ENCODE measurements around the gene PLAGL1.

Gene PLAGL1

DNA sequence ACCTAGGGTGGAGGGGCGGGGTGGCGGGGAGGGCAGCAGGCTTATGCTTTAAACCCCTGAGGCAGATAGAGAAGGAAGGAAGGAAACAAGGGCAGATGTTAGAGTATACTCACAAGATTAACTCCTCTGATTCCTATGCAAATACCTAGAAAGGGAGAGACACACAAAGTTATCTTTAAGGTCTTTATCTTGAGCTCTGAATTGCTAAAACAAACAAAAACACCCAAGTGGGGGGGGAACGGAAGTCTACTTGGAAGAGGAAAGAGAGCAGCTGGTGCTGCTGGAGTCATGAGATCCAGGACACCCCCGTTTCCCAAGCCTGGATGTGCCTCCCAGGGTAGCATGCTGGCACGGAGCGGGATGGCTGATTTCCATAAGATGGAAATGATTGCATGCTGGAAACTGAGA, 43.4 kb downstream of the PLAGL1 start:
- DNase-seq = no peak

DNA sequence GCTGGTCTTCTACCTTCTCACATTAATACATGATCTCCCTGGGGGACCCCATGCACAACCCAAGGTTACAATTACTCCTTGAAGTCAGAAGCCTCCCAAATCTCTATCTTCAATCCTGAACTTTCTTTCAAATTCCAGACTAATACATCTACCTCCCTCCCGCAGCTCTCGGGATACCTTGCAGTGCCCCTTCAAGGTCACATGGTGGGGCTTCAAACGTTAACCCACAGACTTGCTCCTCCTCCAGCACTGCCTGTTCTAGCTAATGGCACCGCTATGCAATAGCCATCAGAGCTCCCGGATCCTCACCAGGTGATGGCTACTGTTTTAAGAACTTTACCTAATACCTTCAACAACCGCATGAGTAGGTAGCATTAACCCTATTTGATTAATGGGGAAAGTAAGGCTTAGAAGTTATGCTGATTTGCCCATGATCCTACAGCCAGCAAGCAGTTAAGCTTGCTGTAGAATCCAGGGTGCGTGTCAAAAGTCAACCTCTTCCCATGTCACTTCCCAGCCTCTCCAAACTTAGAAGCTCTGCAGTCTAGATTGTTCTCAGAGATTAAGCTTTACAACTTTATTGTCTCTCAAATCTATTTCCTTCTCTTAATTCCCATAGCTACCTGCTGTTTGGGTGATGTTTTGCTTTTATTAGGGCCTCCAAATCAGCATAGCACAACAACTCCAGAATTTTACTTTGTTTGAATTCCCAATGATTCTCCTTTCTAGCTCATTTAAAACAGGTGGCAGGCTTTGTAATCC, 44.7 kb downstream of the PLAGL1 start:
- no peak for DNase-seq

DNA sequence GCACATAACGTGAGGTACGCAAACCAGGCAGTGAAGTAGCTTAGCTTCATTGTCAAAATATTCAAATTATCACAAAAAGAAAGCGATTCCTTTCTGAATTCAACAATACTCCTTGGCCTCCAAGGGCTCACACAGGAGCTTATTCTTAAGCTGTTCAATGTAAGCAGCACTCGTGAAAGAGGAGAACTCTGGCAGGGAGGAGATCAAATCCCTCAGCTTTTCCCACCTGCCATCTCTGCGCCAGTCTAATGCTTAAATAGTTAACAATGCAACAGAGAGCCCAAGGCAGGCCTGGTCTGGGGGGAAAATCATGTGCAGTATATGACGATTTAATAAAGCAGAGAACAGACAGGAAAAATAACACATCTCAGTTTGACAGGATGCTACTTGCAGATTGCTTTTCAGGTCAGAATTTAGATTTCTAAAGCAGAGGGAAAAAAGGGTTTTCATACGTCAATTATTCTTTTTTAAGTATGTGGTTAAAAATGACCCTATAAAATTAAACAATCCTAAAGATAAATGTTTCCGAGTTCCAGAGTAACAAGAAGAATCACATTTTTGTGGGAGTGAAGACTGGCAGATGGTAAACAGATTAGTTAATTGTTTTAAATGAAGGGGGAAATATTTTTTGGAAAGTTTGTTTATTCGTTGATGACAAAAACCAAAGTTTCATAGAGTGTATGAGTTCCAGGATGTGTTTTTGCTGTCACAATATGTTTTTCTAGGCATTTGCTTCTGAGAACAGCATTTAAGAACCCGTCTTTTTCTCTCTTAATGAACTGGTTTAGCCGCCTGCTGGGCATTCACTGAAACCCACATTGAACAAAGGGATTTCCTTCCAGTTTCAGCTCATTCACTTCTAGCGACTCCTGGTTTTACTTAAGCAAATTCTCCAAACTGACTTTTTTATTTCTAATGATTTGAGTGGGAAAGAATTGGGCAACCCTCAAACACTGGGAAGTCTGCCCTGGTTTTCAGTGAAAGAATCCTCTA, 45.9 kb downstream of the PLAGL1 start:
- DNase-seq = peak; percentile 17

DNA sequence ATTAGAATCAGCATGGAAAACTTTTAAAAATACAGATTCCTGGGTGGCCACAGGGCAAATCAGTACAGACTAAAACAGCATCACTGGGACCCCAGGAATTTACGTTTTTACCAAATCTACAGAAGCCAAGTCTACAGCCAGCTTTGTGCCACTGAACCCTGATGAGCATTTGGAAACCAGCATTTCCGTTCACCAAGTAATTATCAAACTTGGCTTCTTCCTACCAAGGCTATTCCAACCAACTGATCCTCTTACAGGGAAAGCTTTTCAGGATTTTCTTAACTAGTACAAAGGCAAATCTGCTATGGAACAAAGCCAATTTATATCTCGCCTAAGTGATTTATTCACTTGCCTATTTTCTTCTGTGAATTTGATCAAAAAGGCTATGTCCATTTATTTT, 47.0 kb downstream of the PLAGL1 start:
- DNase-seq = no peak

GRCh38 chr6:143959927-143960326, 48.1 kb downstream of the PLAGL1 start:
- DNase-seq = no peak

DNA sequence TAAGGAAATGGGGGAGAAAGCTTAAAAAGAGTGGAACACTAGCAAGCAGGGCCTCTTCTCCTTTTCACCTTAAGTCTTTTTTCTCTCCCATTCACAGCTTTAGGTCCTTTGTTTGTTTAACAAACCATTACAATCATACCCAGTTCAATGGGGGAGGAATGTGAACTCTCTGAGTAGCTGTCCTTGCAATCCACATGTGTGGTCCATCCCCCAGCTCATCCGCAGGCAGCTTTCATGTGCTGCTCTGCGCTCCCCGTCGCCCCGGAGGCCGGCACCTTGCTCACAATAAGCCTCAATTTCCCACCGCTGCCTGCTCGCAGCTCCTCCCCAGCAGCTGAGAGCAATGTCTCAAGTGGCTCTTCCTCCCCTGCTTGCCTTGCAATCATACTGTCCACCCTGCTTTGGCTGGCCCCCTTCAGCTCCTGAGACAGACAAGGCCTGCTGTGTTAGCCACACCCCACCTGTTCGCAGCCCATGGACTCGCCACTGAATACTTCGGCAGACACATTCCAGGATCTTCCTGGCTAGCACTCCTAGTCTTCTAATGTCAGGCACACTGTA, 49.1 kb downstream of the PLAGL1 start:
- no peak for DNase-seq

GRCh38 chr6:143957679-143958274, 50.3 kb downstream of the PLAGL1 start:
- DNase-seq = no peak

DNA sequence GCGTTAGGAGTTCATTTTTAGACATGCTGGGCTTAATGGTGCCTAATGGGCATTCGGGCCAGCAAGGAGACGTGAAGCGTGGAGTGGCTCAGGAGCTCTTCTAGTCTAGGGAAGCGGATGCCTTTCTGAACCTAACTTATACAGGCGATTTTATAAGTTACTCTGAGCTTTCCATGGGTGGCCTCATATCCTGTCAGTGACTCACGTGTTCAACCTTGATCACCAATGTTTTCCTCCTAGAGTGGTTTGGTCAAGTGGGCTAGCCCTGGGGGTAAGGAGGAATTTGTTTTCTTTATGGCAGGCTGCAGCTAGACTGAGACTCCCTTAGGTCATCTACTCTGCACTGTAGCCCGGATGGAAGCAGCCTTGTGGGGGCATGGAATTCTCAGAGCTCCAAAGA, 52.1 kb downstream of the PLAGL1 start:
- no peak for DNase-seq

DNA sequence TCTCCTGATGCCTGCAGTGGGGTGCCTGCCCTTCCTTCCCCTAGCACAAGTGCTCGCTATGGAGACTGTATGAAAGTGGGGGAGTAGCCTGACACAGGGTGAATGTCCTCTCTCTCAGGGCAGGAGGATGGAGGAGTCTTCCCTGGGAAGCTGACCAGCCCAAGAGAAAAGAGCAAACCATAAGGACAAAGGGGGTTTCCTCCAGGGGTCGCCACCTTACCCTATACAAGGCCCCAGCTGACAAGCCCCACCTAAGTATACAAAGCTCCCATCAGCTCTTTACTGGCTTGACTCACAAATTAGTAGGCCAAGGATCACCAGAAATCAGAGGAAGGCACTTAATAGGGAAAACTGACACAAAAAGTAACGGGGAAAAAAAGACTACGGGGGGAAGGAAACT, 54.1 kb downstream of the PLAGL1 start:
- DNase-seq = no peak

DNA sequence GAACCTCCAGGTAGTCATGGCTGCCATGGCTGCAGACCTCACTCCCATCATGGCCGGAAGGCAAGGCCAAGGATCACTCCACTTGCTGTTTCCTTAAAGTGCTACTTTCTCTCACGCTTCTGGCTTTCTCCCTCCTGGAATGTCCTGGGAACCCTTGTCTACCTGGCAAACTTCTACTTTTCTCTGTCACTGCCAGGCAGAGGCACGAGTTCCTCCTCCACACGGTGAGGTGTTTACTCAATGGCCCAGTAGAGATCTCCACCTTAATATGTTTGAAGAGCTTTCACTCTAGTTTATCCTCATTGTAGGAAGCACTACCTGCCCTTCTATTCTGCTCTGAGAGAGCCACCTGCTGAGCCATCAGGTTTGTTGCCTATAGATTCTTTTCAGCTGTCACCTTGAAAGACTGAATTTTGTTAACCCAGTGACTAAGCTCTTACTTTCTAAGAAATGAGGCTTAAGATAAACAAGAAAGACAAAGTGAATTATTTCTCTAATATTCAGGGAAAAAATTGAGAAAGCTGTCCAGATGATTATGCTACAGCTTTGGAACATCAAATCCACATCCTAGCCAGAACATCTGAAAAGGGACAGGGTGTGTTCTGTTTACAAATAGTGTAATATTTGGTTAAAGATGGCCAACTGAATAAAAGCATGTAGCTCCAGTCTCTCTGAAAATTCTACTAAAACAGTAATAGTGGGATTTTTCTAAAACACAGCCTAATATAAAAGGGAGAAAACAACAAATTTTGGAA, 54.9 kb downstream of the PLAGL1 start:
- no peak for DNase-seq

- no peak for DNase-seq
These were observed 55.8 kb downstream of the PLAGL1 start for GRCh38 chr6:143952060-143952778.

DNA sequence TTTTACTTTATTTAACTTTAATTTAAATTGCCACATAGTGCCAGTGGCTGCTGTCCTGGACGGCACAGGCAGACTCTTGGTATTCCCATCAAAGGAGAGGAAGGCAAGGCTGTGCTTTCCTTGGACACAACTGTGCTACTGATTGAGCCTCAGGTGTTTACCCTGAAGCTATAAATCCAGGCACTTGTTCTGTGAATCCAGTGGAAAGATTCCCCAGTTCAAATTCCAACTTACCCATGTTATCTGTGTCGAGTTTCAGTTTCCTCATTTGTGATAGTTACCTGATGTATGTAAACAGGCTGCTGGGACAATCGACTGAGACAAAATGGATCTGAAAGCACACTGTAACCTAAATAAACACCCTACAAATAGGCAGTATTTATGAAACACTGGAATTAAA, 57.2 kb downstream of the PLAGL1 start:
- no peak for DNase-seq

DNA sequence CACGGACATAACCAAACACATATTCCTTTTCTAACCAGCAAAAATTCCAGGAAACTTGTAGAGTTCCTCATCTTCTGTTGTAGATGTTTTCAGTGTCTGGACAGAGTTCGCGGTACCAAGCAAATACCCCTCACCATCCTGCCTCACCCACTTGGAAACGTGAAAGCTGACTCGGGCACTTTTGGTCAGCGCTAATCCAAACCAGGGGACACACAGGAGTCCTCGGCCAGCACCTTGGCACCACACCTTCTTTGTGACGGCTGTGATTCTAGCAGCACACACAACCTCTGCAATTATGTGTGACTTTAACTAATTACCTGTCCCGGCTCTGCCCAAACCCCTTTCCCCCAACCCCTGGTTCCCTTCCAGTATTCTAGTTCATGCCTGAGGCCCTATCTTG, 58.1 kb downstream of the PLAGL1 start:
- DNase-seq = no peak

GRCh38 chr6:143949535-143949934, 58.5 kb downstream of the PLAGL1 start:
- no peak for DNase-seq

DNA sequence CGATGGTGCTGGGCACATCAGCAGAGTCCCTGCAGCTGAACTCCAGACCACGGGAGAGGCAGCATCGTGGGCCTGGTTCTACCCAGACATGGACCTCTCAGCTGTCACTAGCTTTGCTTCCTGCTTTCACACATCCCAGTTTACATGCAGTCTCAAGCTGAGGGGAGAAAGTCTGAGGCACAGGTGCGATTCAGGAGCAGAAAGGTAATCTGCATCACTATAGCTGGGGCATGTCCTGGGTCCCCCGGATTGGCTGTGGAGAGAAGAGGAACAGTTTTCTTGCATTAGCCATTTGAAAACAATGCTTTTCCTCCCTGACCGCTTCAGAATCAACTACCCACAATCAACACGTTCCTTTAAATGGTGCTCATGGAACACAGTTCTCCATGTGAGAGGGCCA, 59.9 kb downstream of the PLAGL1 start:
- no peak for DNase-seq

DNA sequence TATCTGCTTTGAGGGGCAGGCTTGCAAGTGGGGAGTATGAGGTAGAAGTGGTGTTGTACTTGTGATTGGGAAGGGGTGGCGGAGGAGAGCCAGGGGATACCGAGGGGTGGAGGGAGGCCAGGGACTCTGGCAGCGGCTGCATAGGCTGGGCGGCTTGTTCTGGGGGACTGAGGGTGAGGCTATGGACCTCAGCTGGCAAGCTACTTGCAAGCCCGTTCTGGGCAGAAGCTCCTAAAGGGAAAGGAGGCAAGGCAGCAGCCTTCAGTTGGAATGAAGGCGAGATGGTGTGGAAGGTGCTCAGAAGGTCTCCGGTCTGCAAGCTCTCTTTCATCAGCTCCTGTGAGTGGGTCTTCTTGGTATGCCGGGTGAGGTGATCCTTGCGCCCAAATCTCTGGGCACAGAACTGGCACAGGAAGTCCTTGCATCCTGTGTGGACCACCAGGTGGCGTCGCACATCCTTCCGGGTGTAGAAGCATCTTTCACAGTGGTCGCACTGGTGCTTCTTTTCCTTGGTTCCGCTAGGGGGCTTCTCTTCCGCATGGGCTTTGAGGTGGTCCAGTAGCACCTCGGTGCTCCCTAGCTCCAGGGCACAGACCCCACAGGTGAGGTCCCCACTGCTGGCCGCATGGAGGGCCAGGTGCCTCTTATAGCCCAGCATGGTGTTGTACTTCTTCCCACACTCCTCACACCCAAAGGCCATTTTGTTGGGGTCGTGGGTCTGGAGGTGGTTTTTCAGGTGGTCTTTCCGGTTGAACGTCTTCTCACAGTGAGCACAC, 66.0 kb downstream of the PLAGL1 start:
- DNase-seq = peak; percentile 75

DNA sequence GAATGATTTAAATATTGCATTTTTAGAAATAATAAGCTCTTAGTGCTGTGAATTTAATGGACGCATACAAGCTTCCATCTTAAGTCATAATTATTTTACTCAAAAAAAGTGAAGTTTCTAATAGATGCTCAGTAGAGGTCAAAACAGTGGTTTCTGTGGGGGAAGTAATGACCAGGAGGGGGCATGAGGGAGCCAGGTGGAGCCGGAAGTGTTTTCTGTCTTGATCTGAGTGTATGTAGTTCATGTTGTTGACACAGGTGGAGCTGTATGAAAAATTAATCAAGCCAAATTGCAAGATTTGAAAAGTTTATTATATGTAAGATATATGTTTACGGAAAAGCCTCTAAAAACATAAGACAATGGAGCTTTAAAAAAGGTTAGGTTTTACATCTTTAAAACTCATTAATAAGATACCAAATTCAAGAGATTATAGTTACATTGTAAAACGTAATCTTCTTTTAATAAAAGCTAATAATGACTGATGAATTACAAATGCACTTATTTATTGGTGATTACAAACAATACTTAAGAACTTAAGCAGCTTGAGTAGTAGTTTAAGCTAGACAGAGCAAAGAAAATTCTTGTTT, 68.0 kb downstream of the PLAGL1 start:
- DNase-seq = peak; percentile 70

GRCh38 chr6:143939364-143939763, 68.7 kb downstream of the PLAGL1 start:
- no peak for DNase-seq

DNA sequence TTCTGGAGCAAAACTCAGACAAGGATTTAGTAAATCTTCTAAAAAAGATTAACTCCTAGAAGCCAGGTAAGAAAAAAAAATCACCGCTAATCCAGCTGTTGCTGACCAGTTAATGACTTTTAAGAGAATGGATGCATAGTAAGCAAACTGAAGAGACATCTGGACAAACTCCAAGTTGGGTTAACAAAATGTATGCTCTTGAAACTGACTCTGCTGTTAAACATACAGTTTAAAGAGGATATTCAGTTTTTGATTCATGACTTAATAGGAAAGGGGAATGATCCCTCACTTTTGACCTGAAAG, 70.4 kb downstream of the PLAGL1 start:
- no peak for DNase-seq

GRCh38 chr6:143936778-143937667, 71.0 kb downstream of the PLAGL1 start:
- no peak for DNase-seq

All from NCI-H69 (cell line).